Naive B cell (primary cell): ENCODE data around the gene SCAP. TPM values are rescaled to one million over a fixed set of nuclear protein-coding genes. Genes with fewer than 3 reads are reported as not detected.
"Not testable (repeated sequence)": the region's sequence is repeated elsewhere in the genome, so short reads cannot be mapped to it uniquely, and the experiment has no call there.

ENCODE experiments used
- ATAC-seq, 2 donors: fragments of 150-1000 bp; cut with Tn5 transposase; 2 replicates each; pipeline ENCODE4 v1.10.0; 2021; ENCODE audit warnings: low read depth in 2 of 2, mild to moderate bottlenecking in 2 of 2, moderate library complexity in 2 of 2
- DNase-seq: peaks from one replicate; pipeline ENCODE4 v3.0.0; 2022
- H3K27ac Mint-ChIP-seq, 6 donors: one replicate each; pipeline ENCODE4 v1.8.0; 2020 to 2022; ENCODE audit warnings: mild to moderate bottlenecking in 6 of 6, mixed read lengths in 6 of 6, moderate library complexity in 5 of 6, inconsistent platforms in 2 of 6
- H3K27me3 Mint-ChIP-seq, 3 donors: one replicate each; pipeline ENCODE4 v1.8.0; 2021 to 2022; ENCODE audit warnings: mixed read lengths in 3 of 3, mild to moderate bottlenecking in 1 of 3
- H3K36me3 Mint-ChIP-seq, 2 donors: one replicate each; pipeline ENCODE4 v1.8.0; 2020 to 2022; ENCODE audit warnings: mixed read lengths in 2 of 2, inconsistent platforms in 1 of 2, mild to moderate bottlenecking in 1 of 2
- H3K4me1 Mint-ChIP-seq, 3 donors: one replicate each; pipeline ENCODE4 v1.8.0; 2020 to 2022; ENCODE audit warnings: mixed read lengths in 3 of 3, inconsistent platforms in 1 of 3, mild to moderate bottlenecking in 1 of 3, moderate library complexity in 1 of 3
- H3K4me3 Mint-ChIP-seq, 8 donors: one replicate each; pipeline ENCODE4 v1.8.0; 2020 to 2022; ENCODE audit warnings: mild to moderate bottlenecking in 8 of 8, mixed read lengths in 8 of 8, moderate library complexity in 8 of 8, inconsistent platforms in 2 of 8
- H3K9me3 Mint-ChIP-seq, 7 donors: one replicate each; pipeline ENCODE4 v1.8.0; 2020 to 2022; ENCODE audit warnings: mixed read lengths in 7 of 7, mild to moderate bottlenecking in 5 of 7, inconsistent platforms in 2 of 7, moderate library complexity in 1 of 7
- polyA plus RNA-seq, 6 donors: library from polyadenylated mRNA; unstranded; fragments of 300-500 nt; fragmentation: Illumina TruSeq; gene quantifications; one replicate each; pipeline ENCODE4 v1.2.3, GENCODE V29; 2021; ENCODE audit warnings: low read depth in 6 of 6

Gene SCAP
- polyA plus RNA-seq, 6 donors from 2014 or later: 16.7 to 54.1 (median 34.8) TPM

DNA sequence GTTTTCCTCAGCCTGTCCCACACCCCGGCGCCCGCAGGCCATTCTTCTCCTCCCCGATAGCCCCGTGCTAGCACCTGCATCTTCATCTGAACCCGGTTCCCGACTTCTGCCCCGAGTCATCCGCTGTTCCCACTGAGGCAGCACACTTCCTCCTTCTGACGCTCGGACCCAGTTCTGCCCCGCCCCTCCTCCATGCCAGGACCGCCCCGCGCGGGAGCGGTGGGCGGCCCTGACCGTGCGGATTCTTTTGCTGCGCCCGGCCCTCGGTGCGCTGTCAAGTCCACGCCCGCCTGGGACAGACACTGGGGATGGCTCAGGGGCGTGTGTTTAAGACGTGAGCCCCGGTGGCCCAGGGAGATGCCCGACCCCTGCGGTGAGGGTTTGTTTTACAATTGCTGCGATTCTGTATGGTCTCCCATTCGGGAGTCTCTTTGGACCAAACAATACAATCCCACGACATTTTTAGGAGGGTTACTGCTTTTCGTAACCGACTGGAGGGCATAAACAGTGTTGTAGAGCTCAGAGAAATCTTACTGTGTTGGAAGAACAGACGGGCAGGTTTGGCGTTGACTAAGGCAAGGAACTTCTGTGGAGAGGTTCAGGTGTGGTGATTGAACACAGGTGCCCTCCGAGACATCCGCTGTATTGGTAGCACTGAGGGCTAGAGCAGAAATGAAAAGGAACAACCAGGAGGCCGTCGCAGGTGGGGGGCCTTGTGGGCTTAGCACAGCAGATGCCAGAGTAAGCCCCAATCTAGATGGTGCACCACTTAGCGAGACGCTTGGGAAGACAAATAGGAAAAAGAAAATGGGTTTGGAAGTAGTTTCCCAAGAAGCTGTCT is 94.2 kb downstream of the SCAP start:
- no peaks in the 10 kb centered on the region for H3K9me3 Mint-ChIP-seq

DNA sequence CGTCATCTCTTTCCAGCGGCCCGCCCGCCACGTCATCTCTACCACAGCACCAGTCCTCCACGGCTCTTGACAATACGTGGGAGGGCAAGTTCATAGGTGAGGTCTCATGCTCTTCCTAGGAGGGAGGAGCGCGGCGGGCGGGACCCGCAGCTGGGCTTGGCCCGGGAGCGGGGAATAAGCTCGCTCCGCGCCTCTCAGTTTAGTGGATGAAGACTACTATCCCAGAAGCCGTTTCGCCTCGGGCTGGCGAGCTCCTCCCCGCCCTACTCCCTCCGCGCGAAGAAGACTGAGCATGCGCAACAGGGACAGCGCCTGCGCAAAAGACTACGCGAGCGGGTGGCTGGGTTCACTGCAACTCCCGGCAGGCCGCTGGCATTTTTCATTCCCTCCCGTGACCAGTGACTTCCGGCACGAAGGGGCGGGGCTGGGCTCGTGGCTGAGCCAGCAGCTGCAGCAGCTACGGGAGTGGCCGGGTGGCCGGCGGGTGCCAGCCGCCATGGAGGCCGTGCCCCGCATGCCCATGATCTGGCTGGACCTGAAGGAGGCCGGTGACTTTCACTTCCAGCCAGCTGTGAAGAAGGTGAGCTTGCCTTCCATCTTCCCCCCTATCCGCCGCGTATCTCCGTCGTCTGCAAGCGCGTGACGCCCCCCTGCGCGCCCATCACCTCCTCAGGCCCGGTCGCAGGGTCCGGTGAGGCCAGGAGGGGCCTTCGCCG is 95.0 kb downstream of the SCAP start, which contains the start of gene PTPN23:
Gene PTPN23, plus strand, starts transcription at position 421 of the 716 bp plus-strand sequence. Its CDS starts 76 bp downstream, at position 497.
- H3K27ac Mint-ChIP-seq: peak within 1 kb of the TSS; percentile 98 to 100 (median 100)
- peak within 1 kb of the TSS; percentile 90 to 100 (median 98) for H3K4me3 Mint-ChIP-seq
- H3K27me3 Mint-ChIP-seq: no peaks in the 10 kb centered on the region

More for the DNA sequence above, 94.2 kb downstream of the SCAP start:
- Mint-ChIP-seq H3K4me1 (peaks cover 49 to 71% (median 56%) of the 10 kb centered on the region in 3 donors), H3K27me3 (no peaks in the 10 kb centered on the region), H3K36me3 (no peaks in the 10 kb centered on the region), H3K27ac (peak overlapping the region; percentile 98 to 100 (median 100)), H3K4me3 (peak overlapping the region; percentile 90 to 100 (median 98))
- ATAC-seq (peak; percentile 45 to 47), DNase-seq (peak; percentile 75)

DNA sequence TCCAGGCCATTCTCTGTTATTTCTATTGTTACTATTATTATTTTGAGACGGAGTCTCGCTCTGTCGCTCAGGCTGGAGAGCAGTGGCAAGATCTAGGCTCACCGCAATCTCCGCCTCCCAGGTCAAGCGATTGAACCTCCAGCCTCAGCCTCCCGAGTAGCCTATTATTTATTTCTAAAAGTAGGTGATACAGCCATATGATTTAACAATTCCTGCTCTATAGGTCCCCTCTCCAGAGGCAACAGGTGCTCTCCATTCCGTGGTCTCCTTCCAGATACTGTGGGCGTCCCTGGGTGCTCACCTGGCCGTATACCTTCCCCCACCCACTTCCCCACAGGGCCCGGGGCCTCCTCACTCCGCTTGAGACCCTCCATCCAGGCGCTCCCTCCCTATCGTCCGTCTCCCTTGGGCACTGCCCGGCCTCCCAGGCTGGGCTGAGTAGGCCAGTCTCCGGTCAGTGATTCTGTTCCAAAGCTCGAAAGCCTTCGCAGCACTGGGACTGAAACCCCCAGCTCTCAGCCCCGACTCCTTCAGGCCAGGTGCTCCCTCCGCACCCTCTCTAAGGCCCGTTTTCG is 95.6 kb downstream of the SCAP start:
- H3K27ac Mint-ChIP-seq: peak overlapping the region; percentile 98 to 100 (median 100)
- peak overlapping the region; percentile 90 to 100 (median 98) for H3K4me3 Mint-ChIP-seq
- no peaks in the 10 kb centered on the region for H3K36me3 Mint-ChIP-seq
- ATAC-seq: no peak
- peaks cover 43 to 59% (median 52%) of the 10 kb centered on the region in 3 donors for H3K4me1 Mint-ChIP-seq
- no peak for DNase-seq
- no peaks in the 10 kb centered on the region for H3K27me3 Mint-ChIP-seq
- no peaks in the 10 kb centered on the region for H3K9me3 Mint-ChIP-seq

More for the DNA sequence above, 95.0 kb downstream of the SCAP start, which contains the start of gene PTPN23:
- Mint-ChIP-seq H3K36me3 (no peaks in the 10 kb centered on the region), H3K4me1 (peaks cover 43 to 63% (median 52%) of the 10 kb centered on the region in 3 donors), H3K9me3 (no peaks in the 10 kb centered on the region)
- ATAC-seq: peak; percentile 73 to 77
- peak; percentile 98 for DNase-seq

DNA sequence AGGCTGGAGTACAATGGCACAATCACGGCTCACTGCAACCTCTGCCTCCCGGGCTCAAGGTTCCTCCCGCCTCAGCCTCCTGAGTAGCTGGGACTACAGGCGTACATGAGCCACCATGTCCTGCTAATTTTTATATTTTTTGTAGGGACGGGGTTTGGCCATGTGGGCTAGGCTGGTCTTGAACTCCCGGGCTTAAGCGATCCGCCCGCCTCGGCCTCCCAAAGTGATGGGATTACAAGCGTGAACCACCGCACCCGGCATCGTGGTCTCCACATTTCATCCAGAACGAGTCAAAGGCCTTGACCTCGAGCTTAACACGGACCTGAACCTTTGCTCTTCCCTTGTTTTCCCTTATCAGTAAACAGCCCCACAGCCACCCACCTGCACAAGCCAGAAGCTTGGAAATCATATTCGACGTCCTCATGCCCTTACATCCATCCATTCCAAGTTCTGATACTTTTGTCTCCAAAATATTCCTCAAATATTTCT is 96.3 kb downstream of the SCAP start:
- no peaks in the 10 kb centered on the region for H3K27me3 Mint-ChIP-seq
- peak overlapping the region; percentile 90 to 100 (median 98) for H3K4me3 Mint-ChIP-seq
- ATAC-seq: no peak
- H3K27ac Mint-ChIP-seq: peak overlapping the region; percentile 98 to 100 (median 100)
- H3K4me1 Mint-ChIP-seq: peaks cover 43 to 56% (median 52%) of the 10 kb centered on the region in 3 donors
- H3K9me3 Mint-ChIP-seq: no peaks in the 10 kb centered on the region
- no peak for DNase-seq
- no peaks in the 10 kb centered on the region for H3K36me3 Mint-ChIP-seq

DNA sequence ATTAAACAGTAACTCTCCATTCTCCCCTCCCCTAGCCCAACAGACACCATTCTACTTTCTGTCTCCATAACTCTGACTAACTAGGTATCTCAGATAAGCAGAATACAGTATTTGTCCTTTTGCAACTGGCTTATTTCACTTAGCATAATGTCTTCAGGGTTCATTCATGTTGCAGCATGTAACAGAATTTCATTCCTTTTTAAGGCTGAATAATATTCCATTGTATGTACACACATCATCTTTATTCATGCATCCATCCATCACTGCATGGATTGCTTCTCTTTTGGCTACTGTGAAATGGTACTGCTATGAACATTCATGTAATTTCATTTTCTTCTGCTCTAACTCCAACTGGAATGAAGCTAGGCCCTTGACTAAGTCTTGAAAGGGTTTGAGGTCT is 96.9 kb downstream of the SCAP start:
- H3K9me3 Mint-ChIP-seq: no peaks in the 10 kb centered on the region
- no peaks in the 10 kb centered on the region for H3K36me3 Mint-ChIP-seq
- H3K4me1 Mint-ChIP-seq: peaks cover 42 to 54% (median 48%) of the 10 kb centered on the region in 3 donors
- DNase-seq (no peak), ATAC-seq (no peak)
- no peaks in the 10 kb centered on the region for H3K27me3 Mint-ChIP-seq
- peak overlapping the region in 3 of 6 donors; percentile 49 to 100 (median 98) for H3K27ac Mint-ChIP-seq
- peak overlapping the region in 4 of 8 donors; percentile 30 to 99 (median 72) for H3K4me3 Mint-ChIP-seq

DNA sequence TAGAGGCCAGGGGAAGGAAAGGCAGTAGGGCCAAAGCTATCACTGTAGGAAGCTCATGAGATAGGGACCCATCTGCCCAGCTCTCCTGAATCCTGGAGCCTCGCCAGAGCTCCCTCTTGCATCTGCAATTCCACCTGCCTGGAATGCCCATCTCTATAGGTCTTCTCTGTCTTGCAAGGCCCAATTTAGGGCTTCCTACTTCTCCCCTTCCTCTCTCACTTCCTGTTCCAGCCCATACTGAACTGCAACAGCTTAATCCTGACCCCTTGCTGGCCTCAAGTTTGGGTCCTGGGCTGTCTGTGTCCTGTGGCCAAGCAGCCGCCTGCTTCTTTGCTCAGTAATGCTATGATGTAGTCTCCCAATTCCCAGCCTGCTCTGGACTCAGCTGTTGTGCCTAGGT is 98.6 kb downstream of the SCAP start:
- Mint-ChIP-seq H3K27ac (peak overlapping the region in 1 of 6 donors; percentile 81), H3K4me1 (peaks cover 31 to 39% (median 33%) of the 10 kb centered on the region in 3 donors), H3K4me3 (peak overlapping the region in 2 of 8 donors; percentile 10 to 13), H3K9me3 (no peaks in the 10 kb centered on the region), H3K36me3 (no peaks in the 10 kb centered on the region), H3K27me3 (peaks cover 0 to under 1% (median 0%) of the 10 kb centered on the region in 3 donors)
- DNase-seq (no peak), ATAC-seq (no peak)

DNA sequence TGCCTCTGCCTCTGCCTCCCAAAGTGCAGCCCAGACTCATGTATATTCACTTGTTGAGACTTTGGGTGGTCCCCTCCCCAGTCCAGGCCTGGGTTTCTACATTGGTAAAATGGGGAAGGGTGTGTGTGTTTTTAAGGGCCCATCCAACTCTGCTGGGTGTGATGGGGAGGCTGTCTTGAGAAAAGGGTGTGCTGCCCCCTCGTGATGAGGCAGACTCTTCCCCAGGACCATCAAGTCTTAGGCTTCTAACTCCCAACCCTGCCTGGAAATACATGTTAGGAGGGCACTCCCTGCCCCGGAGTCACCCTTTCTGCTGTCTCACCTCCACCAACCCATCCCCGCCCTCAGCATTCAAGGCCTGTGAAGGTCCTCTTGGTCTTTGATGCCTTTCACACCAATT is 99.3 kb downstream of the SCAP start:
- Mint-ChIP-seq H3K9me3 (no peaks in the 10 kb centered on the region), H3K27me3 (peaks cover 0 to 8% (median 4%) of the 10 kb centered on the region in 3 donors), H3K27ac (peak overlapping the region in 3 of 6 donors; percentile 20 to 72 (median 50)), H3K4me3 (no peak overlapping the region), H3K36me3 (no peaks in the 10 kb centered on the region), H3K4me1 (peaks cover 25 to 31% (median 29%) of the 10 kb centered on the region in 3 donors)
- no peak for DNase-seq
- ATAC-seq: no peak

DNA sequence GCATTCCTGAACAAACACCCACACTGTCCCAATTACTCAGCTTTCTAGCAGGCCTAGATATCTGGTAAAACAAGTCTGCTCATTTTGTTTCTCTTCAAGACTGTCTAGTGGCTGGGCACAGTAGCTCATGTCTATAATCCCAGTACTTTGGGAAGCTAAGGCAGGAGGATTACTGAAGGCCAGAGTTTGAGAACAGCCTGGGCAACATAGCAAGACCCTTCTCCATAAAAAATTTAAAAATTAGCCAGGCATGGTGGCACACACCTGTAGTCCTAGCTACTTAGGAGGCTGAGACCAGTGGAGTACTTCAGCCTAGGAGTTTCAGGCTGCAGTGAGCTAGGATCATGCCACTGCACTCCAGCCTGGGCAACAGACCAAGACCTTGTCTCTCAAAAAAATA is 101.2 kb downstream of the SCAP start:
- Mint-ChIP-seq H3K27me3 (peaks cover 0 to 8% (median 4%) of the 10 kb centered on the region in 3 donors), H3K36me3 (no peaks in the 10 kb centered on the region), H3K4me1 (peaks cover 12 to 18% (median 15%) of the 10 kb centered on the region in 3 donors), H3K4me3 (no peak overlapping the region), H3K9me3 (no peaks in the 10 kb centered on the region), H3K27ac (no peak overlapping the region)
- no peak for DNase-seq
- ATAC-seq: no peak

DNA sequence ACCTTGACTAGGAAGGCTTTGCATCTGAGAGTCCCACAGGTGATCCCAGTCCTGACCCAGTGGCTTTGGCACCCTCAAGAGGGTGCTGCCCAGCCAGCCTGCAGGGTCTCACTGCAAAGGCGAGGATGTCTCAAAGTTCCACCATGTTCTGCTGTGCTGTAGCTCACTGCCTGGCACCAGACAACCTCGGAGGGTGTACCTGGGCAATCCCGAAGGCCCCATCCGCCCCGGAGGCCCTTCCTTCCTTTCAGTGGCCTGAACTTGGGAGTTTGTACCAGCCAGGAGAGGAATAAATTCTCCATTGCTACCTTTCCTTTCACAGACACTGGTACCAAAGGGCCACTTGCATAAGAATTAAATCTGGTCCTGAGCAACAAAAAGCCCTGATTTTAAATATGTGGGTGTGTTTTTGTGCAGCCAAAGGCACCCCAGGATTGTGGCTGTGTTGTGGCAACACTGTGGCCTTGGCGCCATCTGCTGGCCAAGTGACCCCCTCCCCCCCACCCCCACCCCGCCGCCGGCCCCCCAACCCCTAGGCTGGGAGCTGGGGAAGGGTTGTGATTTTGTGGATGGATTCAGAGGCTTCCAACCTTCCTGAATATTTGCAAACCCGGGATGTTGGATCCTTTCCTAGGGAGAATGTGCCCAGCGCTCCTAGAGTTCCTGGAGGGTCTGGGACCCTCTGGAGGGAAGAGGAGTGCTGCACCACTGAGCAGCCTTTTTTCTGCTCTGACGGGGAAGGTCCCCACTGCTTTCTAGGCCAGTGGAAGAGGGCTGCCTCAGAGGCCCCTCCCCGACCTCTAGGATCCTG is 104.6 kb downstream of the SCAP start:
- H3K27me3 Mint-ChIP-seq: peaks cover 0 to 8% (median 4%) of the 10 kb centered on the region in 3 donors
- H3K4me1 Mint-ChIP-seq: peaks cover 0 to 7% (median 0%) of the 10 kb centered on the region in 3 donors

DNA sequence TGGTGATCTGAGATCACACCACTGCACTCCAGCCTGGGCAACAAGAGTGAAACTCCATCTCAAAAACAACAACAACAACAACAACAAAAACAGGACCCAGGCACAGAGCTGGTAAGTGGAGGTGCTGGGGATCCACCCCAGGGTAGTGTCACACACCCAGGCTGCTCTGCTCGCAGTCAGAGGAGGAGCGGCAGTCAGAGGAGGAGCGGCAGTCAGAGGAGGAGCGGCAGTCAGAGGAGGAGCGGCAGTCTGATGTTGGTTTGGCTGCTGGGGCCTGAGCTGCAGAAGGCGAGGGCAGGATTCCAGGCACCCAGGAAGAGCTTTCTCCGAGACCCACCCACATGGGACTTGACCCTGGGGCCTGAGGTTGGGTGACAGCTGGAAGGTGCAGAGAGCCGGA is 105.7 kb downstream of the SCAP start:
- not testable (repeated sequence) for H3K27me3 Mint-ChIP-seq, H3K36me3 Mint-ChIP-seq, H3K4me3 Mint-ChIP-seq, H3K27ac Mint-ChIP-seq, DNase-seq, ATAC-seq, H3K4me1 Mint-ChIP-seq, H3K9me3 Mint-ChIP-seq

More for the DNA sequence above, 104.6 kb downstream of the SCAP start:
- Mint-ChIP-seq H3K4me3 (no peak overlapping the region), H3K27ac (no peak overlapping the region), H3K9me3 (no peaks in the 10 kb centered on the region), H3K36me3 (no peaks in the 10 kb centered on the region)
- ATAC-seq (peak; percentile 35 to 47), DNase-seq (peak; percentile 7)

DNA sequence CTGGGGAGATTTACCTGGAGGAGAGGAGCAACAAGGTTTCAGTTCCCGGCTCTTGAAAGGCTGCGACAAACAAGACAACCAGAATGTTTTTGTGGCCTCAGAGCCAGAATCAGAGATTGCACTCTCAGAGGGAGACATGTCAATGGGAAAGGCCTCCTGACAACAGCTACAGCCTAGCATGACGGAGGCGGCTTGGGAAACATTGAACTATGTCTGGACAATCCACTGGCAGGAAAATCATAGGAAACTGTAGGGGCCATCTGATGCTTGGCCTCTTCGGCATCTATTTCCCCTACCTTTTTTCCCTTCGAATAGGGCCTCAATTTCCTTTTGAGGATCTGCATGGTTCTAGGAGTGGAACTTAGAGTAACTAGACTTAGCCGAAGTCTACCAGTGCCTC is 108.1 kb downstream of the SCAP start:
- H3K27me3 Mint-ChIP-seq: peaks cover 0 to 8% (median 4%) of the 10 kb centered on the region in 3 donors
- H3K4me3 Mint-ChIP-seq: no peak overlapping the region
- ATAC-seq: no peak
- peaks cover 0 to 3% (median 0%) of the 10 kb centered on the region in 7 donors for H3K9me3 Mint-ChIP-seq
- H3K27ac Mint-ChIP-seq: no peak overlapping the region
- no peak for DNase-seq
- no peaks in the 10 kb centered on the region for H3K36me3 Mint-ChIP-seq
- H3K4me1 Mint-ChIP-seq: peaks cover 4 to 10% (median 7%) of the 10 kb centered on the region in 3 donors

DNA sequence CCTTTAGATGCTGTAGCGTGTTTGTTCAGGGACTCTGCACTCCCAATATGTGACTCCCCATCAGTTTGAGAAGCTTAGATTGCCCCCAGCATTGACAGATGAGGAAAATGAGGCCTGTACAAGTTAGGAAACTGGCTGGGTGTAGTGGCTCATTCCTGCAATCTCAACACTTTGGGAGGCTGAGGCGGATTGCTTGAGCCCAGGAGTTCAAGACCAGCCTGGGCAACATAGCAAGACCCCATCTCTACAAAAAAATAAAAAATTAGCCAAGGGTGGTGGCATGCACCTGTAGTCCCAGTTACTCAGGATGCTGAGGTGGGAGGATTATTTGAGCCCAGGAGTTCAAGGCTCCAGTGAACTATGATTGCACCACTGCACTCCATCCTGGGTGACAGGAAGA is 108.9 kb downstream of the SCAP start:
- no peak overlapping the region for H3K4me3 Mint-ChIP-seq
- peaks cover 0 to 5% (median 0%) of the 10 kb centered on the region in 7 donors for H3K9me3 Mint-ChIP-seq
- peaks cover 9 to 14% (median 13%) of the 10 kb centered on the region in 3 donors for H3K4me1 Mint-ChIP-seq
- ATAC-seq (no peak), DNase-seq (no peak)
- H3K36me3 Mint-ChIP-seq: no peaks in the 10 kb centered on the region
- H3K27ac Mint-ChIP-seq: no peak overlapping the region
- peaks cover 0 to 5% (median 3%) of the 10 kb centered on the region in 3 donors for H3K27me3 Mint-ChIP-seq
